Keratinocyte (primary cell): Measurements from ENCODE around the gene MCOLN2. TPM values are rescaled to one million over a fixed set of nuclear protein-coding genes. Genes with fewer than 3 reads are reported as not detected.

Experiments
- DNase-seq: peaks from one replicate; pipeline ENCODE4 v3.0.0-alpha.2; 2011; ENCODE audit warnings: low read depth, missing footprints, low spot score
- FAIRE-seq: peaks from 2 replicates; lab custom pipeline; 2011; peaks lifted over from hg19 to GRCh38; lab: Jason Lieb, UNC
- H2AFZ ChIP-seq: 2 replicates; pipeline ENCODE4 v1.6.0; 2012; ENCODE audit warnings: low read length, control low read depth, inconsistent platforms; ENCODE audit not compliant: control insufficient read depth
- H3K27ac ChIP-seq: 2 replicates; pipeline ENCODE4 v1.5.1; 2011; ENCODE audit warnings: low read length; ENCODE audit not compliant: control insufficient read depth, insufficient read depth
- H3K27me3 ChIP-seq: 3 replicates; pipeline ENCODE4 v1.6.0; 2011; ENCODE audit warnings: low read length; ENCODE audit not compliant: control insufficient read depth, insufficient read depth; ENCODE audit errors: extremely low read depth
- H3K36me3 ChIP-seq, 2 experiments: 2 replicates in 1 of 2; 3 replicates in 1 of 2; pipeline ENCODE4 v1.5.1; 2011; ENCODE audit warnings: low read length in 2 of 2, mild to moderate bottlenecking in 1 of 2; ENCODE audit not compliant: control insufficient read depth in 2 of 2, insufficient read depth in 2 of 2; ENCODE audit errors: extremely low read depth in 1 of 2
- H3K4me1 ChIP-seq: 3 replicates; pipeline ENCODE4 v1.5.1; 2011; ENCODE audit warnings: low read length; ENCODE audit not compliant: control insufficient read depth, insufficient read depth; ENCODE audit errors: extremely low read depth
- H3K4me2 ChIP-seq: 3 replicates; pipeline ENCODE4 v1.6.0; 2011; ENCODE audit warnings: low read depth, low read length; ENCODE audit not compliant: control insufficient read depth, insufficient read depth; ENCODE audit errors: extremely low read depth
- H3K4me3 ChIP-seq, 3 experiments: fragments of 200-600 bp in 1 of 3; sonication (generic) in 1 of 3; 2 replicates in 2 of 3; 3 replicates in 1 of 3; pipeline ENCODE4 v1.5.1; 2011 to 2016; ENCODE audit warnings: low read length in 3 of 3, mild to moderate bottlenecking in 3 of 3, control low read depth in 2 of 3, inconsistent platforms in 1 of 3, low read depth in 1 of 3, mixed read lengths in 1 of 3, mixed run types in 1 of 3, moderate library complexity in 1 of 3; ENCODE audit not compliant: control insufficient read depth in 2 of 3, insufficient read depth in 2 of 3; ENCODE audit errors: extremely low read depth in 1 of 3
- H3K79me2 ChIP-seq: 2 replicates; pipeline ENCODE4 v1.6.0; 2012; ENCODE audit warnings: low read length; ENCODE audit not compliant: control insufficient read depth, insufficient read depth
- H3K9ac ChIP-seq: 3 replicates; pipeline ENCODE4 v1.6.0; 2011; ENCODE audit warnings: low read length; ENCODE audit not compliant: control insufficient read depth, insufficient read depth; ENCODE audit errors: extremely low read depth
- H3K9me1 ChIP-seq: 3 replicates; pipeline ENCODE4 v1.6.0; 2011; ENCODE audit warnings: low read length; ENCODE audit not compliant: control insufficient read depth, insufficient read depth; ENCODE audit errors: extremely low read depth
- H3K9me3 ChIP-seq: 2 replicates; pipeline ENCODE4 v1.5.1; 2012; ENCODE audit warnings: low read depth, low read length; ENCODE audit not compliant: control insufficient read depth
- H4K20me1 ChIP-seq: 3 replicates; pipeline ENCODE4 v1.6.0; 2011; ENCODE audit warnings: low read length; ENCODE audit not compliant: control insufficient read depth, insufficient read depth; ENCODE audit errors: extremely low read depth
- EZH2 ChIP-seq: IDR thresholded peaks from one replicate; pipeline ENCODE4 v1.6.1; 2012; ENCODE audit warnings: inconsistent platforms, mild to moderate bottlenecking, low read length, moderate library complexity
- dilution Hi-C: fragments of 300-500 bp; cut with MboI; formaldehyde crosslinking; loops from one replicate; pipeline ENCODE4 v1.7.0; 2020; ENCODE audit warnings: low sequenced_read_pairs; ENCODE audit not compliant: extremely low pct_ligation_motif_present
- polyA plus RNA-seq, 5 experiments: library from polyadenylated mRNA; depleted of rRNA in 3 of 5; stranded (reverse) in 3 of 5; stranded (forward) in 1 of 5; unstranded in 1 of 5; fragments of >200 nt; gene quantifications; 1 replicate in 1 of 5; 2 replicates in 3 of 5; 3 replicates in 1 of 5; pipeline versions ENCODE4 v1.2.1 to v1.2.3, GENCODE V29; 2011 to 2012; ENCODE audit warnings: missing spikeins in 2 of 5, low read depth in 1 of 5, low replicate concordance in 1 of 5
- TF ChIP-seq, protein P1 (sequence below), 3 experiments: IDR thresholded peaks in 1 of 3; conservative IDR thresholded peaks in 1 of 3; optimal IDR thresholded peaks in 1 of 3; 2 replicates in 2 of 3; 3 replicates in 1 of 3; pipeline versions ENCODE3 to v1.5.1; 2011; ENCODE audit warnings: low read length in 3 of 3, mild to moderate bottlenecking in 3 of 3, moderate library complexity in 2 of 3, control low read depth in 1 of 3, inconsistent platforms in 1 of 3; ENCODE audit not compliant: insufficient read depth in 2 of 3; ENCODE audit errors: extremely low read depth in 1 of 3

MCOLN2 gene
- polyA plus RNA-seq, 1 donor (not counting 4 experiments of a cell fraction or from before 2014, with no cell fraction given), result 0.14 TPM

DNA sequence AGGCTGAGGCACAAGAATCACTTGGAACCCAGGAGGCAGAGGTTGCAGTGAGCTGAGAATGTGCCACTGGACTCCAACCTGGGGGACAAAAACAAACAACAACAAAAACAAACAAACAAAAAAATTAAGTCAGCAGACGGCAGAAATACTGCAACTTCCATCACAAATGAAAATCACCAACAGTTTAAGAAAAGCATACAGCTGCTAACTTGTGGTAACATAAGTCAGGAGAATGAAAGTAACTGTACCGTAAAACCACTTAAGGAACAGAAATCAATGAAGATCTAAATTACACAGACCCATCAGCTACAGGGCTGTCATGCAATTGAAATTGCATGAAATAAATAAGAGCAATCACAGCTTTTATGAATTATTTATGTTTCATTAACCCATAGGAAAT, 25.0 kb downstream of the MCOLN2 start:
- no peaks in the 10 kb centered on the region for H3K4me1 ChIP-seq
- H3K27ac ChIP-seq, result no peak overlapping the region
- H3K27me3 ChIP-seq, result no peaks in the 10 kb centered on the region
- no peak for TF ChIP-seq EZH2
- TF ChIP-seq, protein P1, sequence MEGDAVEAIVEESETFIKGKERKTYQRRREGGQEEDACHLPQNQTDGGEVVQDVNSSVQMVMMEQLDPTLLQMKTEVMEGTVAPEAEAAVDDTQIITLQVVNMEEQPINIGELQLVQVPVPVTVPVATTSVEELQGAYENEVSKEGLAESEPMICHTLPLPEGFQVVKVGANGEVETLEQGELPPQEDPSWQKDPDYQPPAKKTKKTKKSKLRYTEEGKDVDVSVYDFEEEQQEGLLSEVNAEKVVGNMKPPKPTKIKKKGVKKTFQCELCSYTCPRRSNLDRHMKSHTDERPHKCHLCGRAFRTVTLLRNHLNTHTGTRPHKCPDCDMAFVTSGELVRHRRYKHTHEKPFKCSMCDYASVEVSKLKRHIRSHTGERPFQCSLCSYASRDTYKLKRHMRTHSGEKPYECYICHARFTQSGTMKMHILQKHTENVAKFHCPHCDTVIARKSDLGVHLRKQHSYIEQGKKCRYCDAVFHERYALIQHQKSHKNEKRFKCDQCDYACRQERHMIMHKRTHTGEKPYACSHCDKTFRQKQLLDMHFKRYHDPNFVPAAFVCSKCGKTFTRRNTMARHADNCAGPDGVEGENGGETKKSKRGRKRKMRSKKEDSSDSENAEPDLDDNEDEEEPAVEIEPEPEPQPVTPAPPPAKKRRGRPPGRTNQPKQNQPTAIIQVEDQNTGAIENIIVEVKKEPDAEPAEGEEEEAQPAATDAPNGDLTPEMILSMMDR (optimal IDR thresholded peaks at IDR 0.05 in 1 of 3, IDR thresholded peaks at IDR 0.05 in 1 of 3, conservative IDR thresholded peaks at IDR 0.05 in 1 of 3; ENCODE audit: extremely low read depth in 1 of 3, insufficient read depth in 2 of 3, low read length in 3 of 3), result no peak
- dilution Hi-C loops, result no loop called here
- no peaks in the 10 kb centered on the region for H3K9me3 ChIP-seq
- H3K9me1 ChIP-seq, result no peaks in the 10 kb centered on the region
- FAIRE-seq (no peak), DNase-seq (no peak)
- H3K9ac ChIP-seq, result no peak overlapping the region
- H3K4me3 ChIP-seq, result no peak overlapping the region
- no peak overlapping the region for H2AFZ ChIP-seq
- no peak overlapping the region for H3K4me2 ChIP-seq
- no peaks in the 10 kb centered on the region for H4K20me1 ChIP-seq
- no peaks in the 10 kb centered on the region for H3K36me3 ChIP-seq
- no peaks in the 10 kb centered on the region for H3K79me2 ChIP-seq

DNA sequence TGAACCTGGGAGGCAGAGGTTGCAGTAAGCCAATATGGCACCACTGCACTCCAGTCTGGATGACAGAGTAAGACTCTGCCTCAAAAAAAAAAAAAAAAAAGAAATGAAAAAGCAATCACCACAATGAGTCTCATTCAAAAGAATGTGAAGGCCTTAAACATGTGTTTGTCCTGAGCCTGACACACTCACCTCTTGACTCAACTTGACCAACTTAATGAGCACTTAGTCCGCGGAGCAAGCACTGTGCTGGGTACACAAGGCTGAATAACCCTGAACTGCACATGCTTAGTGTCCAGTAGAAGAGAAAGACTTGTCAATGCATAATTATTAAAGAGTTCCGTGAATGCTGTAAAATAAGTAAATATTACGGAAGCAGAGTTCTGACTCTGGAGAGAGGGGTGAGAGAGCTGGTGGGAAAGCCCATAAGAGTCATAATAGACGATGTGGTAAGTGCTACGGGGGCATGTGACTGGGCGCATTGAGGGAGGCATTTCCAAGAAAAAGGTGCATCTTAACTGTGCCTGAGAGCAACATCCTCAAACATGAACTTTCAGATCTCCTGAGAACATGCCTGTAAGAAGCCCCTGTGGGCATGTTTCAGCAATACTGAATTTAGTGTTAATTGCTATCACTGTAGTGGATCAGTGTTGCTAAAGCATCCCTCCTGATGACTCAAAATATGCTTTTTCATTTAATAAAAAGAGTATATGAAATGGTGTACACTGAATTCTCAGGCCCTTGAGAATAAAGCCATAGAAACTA, 27.2 kb downstream of the MCOLN2 start:
- dilution Hi-C loops, result no loop called here
- Histone ChIP-seq H3K4me3 (no peak overlapping the region), H3K36me3 (no peaks in the 10 kb centered on the region), H2AFZ (no peak overlapping the region), H3K4me1 (no peaks in the 10 kb centered on the region), H3K27me3 (no peaks in the 10 kb centered on the region), H3K9me3 (no peaks in the 10 kb centered on the region), H4K20me1 (no peaks in the 10 kb centered on the region), H3K79me2 (no peaks in the 10 kb centered on the region), H3K9ac (no peak overlapping the region), H3K4me2 (no peak overlapping the region), H3K27ac (no peak overlapping the region), H3K9me1 (no peaks in the 10 kb centered on the region)
- no peak for FAIRE-seq
- DNase-seq, result no peak
- no peak for TF ChIP-seq EZH2
- TF ChIP-seq, protein P1 (optimal IDR thresholded peaks at IDR 0.05 in 1 of 3, IDR thresholded peaks at IDR 0.05 in 1 of 3, conservative IDR thresholded peaks at IDR 0.05 in 1 of 3; ENCODE audit: extremely low read depth in 1 of 3, insufficient read depth in 2 of 3, low read length in 3 of 3), result no peak
